ENCODE measurements around the gene ZBTB20.

The ZBTB20 gene

GRCh38 chr3:115095236-115095635 lies 51.9 kb downstream of the ZBTB20 start:
- no peak for TF ChIP-seq CTCF (IDR thresholded peaks at IDR 0.05; ENCODE audit: insufficient read depth, low read length, missing control alignments)
- ChIA-PET CTCF (no interaction called here), POLR2A (no interaction called here)
- DNase-seq (ENCODE audit: low read depth, low spot score), result no peak
- H3K4me3 ChIP-seq (ENCODE audit: low read depth, low read length), result no peak overlapping the region

GRCh38 chr3:115092220-115092791 lies 54.8 kb downstream of the ZBTB20 start:
- peak; percentile 87 for TF ChIP-seq CTCF (IDR thresholded peaks at IDR 0.05; ENCODE audit: insufficient read depth, low read length, missing control alignments)
- ChIA-PET POLR2A (interaction anchor here (0.7 kb wide), 1 partner anchor 119 kb away, joined by 3 read pairs; no protein-coding TSS in a partner anchor), CTCF (interaction anchor here (0.6 to 4.5 kb wide), 35 partner anchors 8 to 728 kb away, joined by 3 to 36 read pairs (median 5); no protein-coding TSS in a partner anchor)
- H3K4me3 ChIP-seq (ENCODE audit: low read depth, low read length), result no peak overlapping the region
- no peak for DNase-seq (ENCODE audit: low read depth, low spot score)

- no peak for DNase-seq (ENCODE audit: low read depth, low spot score)
- no peak overlapping the region for H3K4me3 ChIP-seq (ENCODE audit: low read depth, low read length)
- no peak for TF ChIP-seq CTCF (IDR thresholded peaks at IDR 0.05; ENCODE audit: insufficient read depth, low read length, missing control alignments)
- CTCF ChIA-PET, result interaction anchor here (1.0 to 4.5 kb wide), 13 partner anchors 11 to 727 kb away, joined by 3 to 36 read pairs (median 19); no protein-coding TSS in a partner anchor
- POLR2A ChIA-PET, result no interaction called here
Observed at GRCh38 chr3:115090712-115091111, 56.4 kb downstream of the ZBTB20 start.

- no peak overlapping the region for H3K4me3 ChIP-seq (ENCODE audit: low read depth, low read length)
- ChIA-PET POLR2A (no interaction called here), CTCF (interaction anchor here (1.2 kb wide), 1 partner anchor 9 kb away, joined by 3 read pairs; no protein-coding TSS in a partner anchor)
- DNase-seq (ENCODE audit: low read depth, low spot score), result no peak
- no peak for TF ChIP-seq CTCF (IDR thresholded peaks at IDR 0.05; ENCODE audit: insufficient read depth, low read length, missing control alignments)
Observed at GRCh38 chr3:115089481-115089880, 57.6 kb downstream of the ZBTB20 start.

GRCh38 chr3:115087512-115087911 lies 59.6 kb downstream of the ZBTB20 start:
- ChIA-PET CTCF (interaction anchor here (0.9 kb wide), 1 partner anchor 16 kb away, joined by 3 read pairs; no protein-coding TSS in a partner anchor), POLR2A (no interaction called here)
- H3K4me3 ChIP-seq (ENCODE audit: low read depth, low read length), result no peak overlapping the region
- no peak for DNase-seq (ENCODE audit: low read depth, low spot score)
- TF ChIP-seq CTCF (IDR thresholded peaks at IDR 0.05; ENCODE audit: insufficient read depth, low read length, missing control alignments), result no peak

- no peak overlapping the region for H3K4me3 ChIP-seq (ENCODE audit: low read depth, low read length)
- no peak for TF ChIP-seq CTCF (IDR thresholded peaks at IDR 0.05; ENCODE audit: insufficient read depth, low read length, missing control alignments)
- no peak for DNase-seq (ENCODE audit: low read depth, low spot score)
- POLR2A ChIA-PET, result no interaction called here
- CTCF ChIA-PET, result interaction anchor here (0.9 to 3.2 kb wide), 3 partner anchors 7 to 731 kb away, joined by 3 to 13 read pairs (median 3); no protein-coding TSS in a partner anchor
Observed at GRCh38 chr3:115086344-115086743, 60.7 kb downstream of the ZBTB20 start.

All from AG04449 (cell line).